ENCODE measurements around the gene GJD4. TPM values are rescaled to one million over a fixed set of nuclear protein-coding genes. Genes with fewer than 3 reads are reported as not detected.

Gene GJD4
- total and polyA plus RNA-seq, 5 experiments from 2014 or later: not detected

- Mint-ChIP-seq H3K4me1 (peaks cover 0 to 3% (median 0%) of the 10 kb centered on the region in 4 donors), H3K4me3 (no peak overlapping the region), H3K9me3 (peaks cover 2 to 25% (median 9%) of the 10 kb centered on the region in 9 donors), H3K27ac (no peak overlapping the region), H3K36me3 (peaks cover 2 to 6% (median 5%) of the 10 kb centered on the region in 3 donors), H3K27me3 (peaks cover 0 to 14% (median 3%) of the 10 kb centered on the region in 5 donors)
- no peak for DNase-seq
- POLR2A ChIA-PET: no interaction called here
- ATAC-seq: no peak
Measured at GRCh38 chr10:35581655-35582054, 23.5 kb upstream of the GJD4 start.

- no peak overlapping the region for H3K27ac Mint-ChIP-seq
- H3K36me3 Mint-ChIP-seq: peaks cover 0 to 2% (median 2%) of the 10 kb centered on the region in 3 donors
Measured at GRCh38 chr10:35584946-35585345, 20.2 kb upstream of the GJD4 start.

GRCh38 chr10:35585356-35585755, 19.8 kb upstream of the GJD4 start:
- Mint-ChIP-seq H3K27me3 (peaks cover 0 to 25% (median 10%) of the 10 kb centered on the region in 5 donors), H3K4me3 (no peak overlapping the region), H3K36me3 (peaks cover under 1 to 2% (median 2%) of the 10 kb centered on the region in 3 donors), H3K9me3 (peaks cover 0 to 9% (median 0%) of the 10 kb centered on the region in 9 donors), H3K4me1 (peaks cover 0 to 3% (median under 1%) of the 10 kb centered on the region in 4 donors), H3K27ac (peak overlapping the region in 1 of 10 donors; percentile 63)
- DNase-seq (no peak), ATAC-seq (no peak)
- POLR2A ChIA-PET: no interaction called here

More at GRCh38 chr10:35584946-35585345, 20.2 kb upstream of the GJD4 start:
- POLR2A ChIA-PET: no interaction called here
- DNase-seq (no peak), ATAC-seq (no peak)
- Mint-ChIP-seq H3K27me3 (peaks cover 0 to 25% (median 10%) of the 10 kb centered on the region in 5 donors), H3K4me1 (peaks cover 0 to 3% (median under 1%) of the 10 kb centered on the region in 4 donors), H3K9me3 (peaks cover 0 to 9% (median 0%) of the 10 kb centered on the region in 9 donors), H3K4me3 (no peak overlapping the region)

- ATAC-seq: no peak
Measured at GRCh38 chr10:35585903-35586535, 19.1 kb upstream of the GJD4 start.

GRCh38 chr10:35588836-35589235, 16.3 kb upstream of the GJD4 start:
- H3K4me1 Mint-ChIP-seq: peaks cover 0 to 3% (median under 1%) of the 10 kb centered on the region in 4 donors
- peaks cover 2 to 21% (median 2%) of the 10 kb centered on the region in 3 donors for H3K36me3 Mint-ChIP-seq
- peaks cover 0 to 28% (median 14%) of the 10 kb centered on the region in 9 donors for H3K9me3 Mint-ChIP-seq
- POLR2A ChIA-PET: no interaction called here
- H3K27ac Mint-ChIP-seq: no peak overlapping the region
- H3K4me3 Mint-ChIP-seq: no peak overlapping the region
- H3K27me3 Mint-ChIP-seq: peaks cover 7 to 35% (median 24%) of the 10 kb centered on the region in 5 donors
- DNase-seq: no peak
- ATAC-seq: no peak

More at GRCh38 chr10:35585903-35586535, 19.1 kb upstream of the GJD4 start:
- Mint-ChIP-seq H3K27me3 (peaks cover 2 to 31% (median 12%) of the 10 kb centered on the region in 5 donors), H3K27ac (peak overlapping the region in 1 of 10 donors; percentile 5), H3K9me3 (peaks cover 0 to 9% (median 5%) of the 10 kb centered on the region in 9 donors), H3K4me1 (peaks cover 0 to 3% (median under 1%) of the 10 kb centered on the region in 4 donors), H3K36me3 (peaks cover 2 to 7% (median 2%) of the 10 kb centered on the region in 3 donors), H3K4me3 (no peak overlapping the region)
- POLR2A ChIA-PET: no interaction called here
- no peak for DNase-seq

- H3K4me3 Mint-ChIP-seq: no peak overlapping the region
- peaks cover 0 to 21% (median 0%) of the 10 kb centered on the region in 3 donors for H3K36me3 Mint-ChIP-seq
- H3K4me1 Mint-ChIP-seq: peaks cover 0 to 2% (median 0%) of the 10 kb centered on the region in 4 donors
- no peak for ATAC-seq
- peaks cover 7 to 22% (median 15%) of the 10 kb centered on the region in 5 donors for H3K27me3 Mint-ChIP-seq
- no peak for DNase-seq
- H3K27ac Mint-ChIP-seq: no peak overlapping the region
- POLR2A ChIA-PET: no interaction called here
- H3K9me3 Mint-ChIP-seq: peaks cover 0 to 28% (median 14%) of the 10 kb centered on the region in 9 donors
Measured at GRCh38 chr10:35592441-35592840, 12.7 kb upstream of the GJD4 start.

GRCh38 chr10:35594115-35595079, 10.7 kb upstream of the GJD4 start:
- H3K36me3 Mint-ChIP-seq: peaks cover 0 to 21% (median 0%) of the 10 kb centered on the region in 3 donors
- H3K27me3 Mint-ChIP-seq: peaks cover 12 to 30% (median 23%) of the 10 kb centered on the region in 5 donors
- H3K9me3 Mint-ChIP-seq: peaks cover 0 to 28% (median 14%) of the 10 kb centered on the region in 9 donors
- DNase-seq (no peak), ATAC-seq (no peak)
- H3K4me3 Mint-ChIP-seq: no peak overlapping the region
- no peaks in the 10 kb centered on the region for H3K4me1 Mint-ChIP-seq
- H3K27ac Mint-ChIP-seq: no peak overlapping the region
- POLR2A ChIA-PET: no interaction called here

- Mint-ChIP-seq H3K27ac (no peak overlapping the region), H3K4me1 (no peaks in the 10 kb centered on the region), H3K36me3 (peaks cover 0 to 23% (median 0%) of the 10 kb centered on the region in 3 donors), H3K27me3 (peaks cover 14 to 37% (median 27%) of the 10 kb centered on the region in 5 donors), H3K4me3 (no peak overlapping the region), H3K9me3 (peaks cover 0 to 31% (median 15%) of the 10 kb centered on the region in 9 donors)
- POLR2A ChIA-PET: no interaction called here
- DNase-seq (no peak), ATAC-seq (no peak)
Measured at GRCh38 chr10:35595106-35595505, 10.0 kb upstream of the GJD4 start.

GRCh38 chr10:35598379-35598778, 6.8 kb upstream of the GJD4 start:
- DNase-seq (no peak), ATAC-seq (no peak)
- POLR2A ChIA-PET: no interaction called here

GRCh38 chr10:35600193-35600592, 4.9 kb upstream of the GJD4 start:
- Mint-ChIP-seq H3K36me3 (peaks cover 0 to 18% (median 3%) of the 10 kb centered on the region in 3 donors), H3K4me1 (no peaks in the 10 kb centered on the region), H3K27me3 (peaks cover 18 to 73% (median 37%) of the 10 kb centered on the region in 5 donors), H3K27ac (no peak overlapping the region), H3K4me3 (no peak overlapping the region), H3K9me3 (peaks cover 0 to 20% (median 0%) of the 10 kb centered on the region in 9 donors)
- no peak for ATAC-seq
- no peak for DNase-seq
- POLR2A ChIA-PET: no interaction called here

More at GRCh38 chr10:35598379-35598778, 6.8 kb upstream of the GJD4 start:
- Mint-ChIP-seq H3K36me3 (peaks cover 0 to 18% (median 3%) of the 10 kb centered on the region in 3 donors), H3K27ac (no peak overlapping the region), H3K4me1 (no peaks in the 10 kb centered on the region), H3K27me3 (peaks cover 15 to 55% (median 38%) of the 10 kb centered on the region in 5 donors), H3K9me3 (peaks cover 0 to 19% (median 0%) of the 10 kb centered on the region in 9 donors), H3K4me3 (no peak overlapping the region)

- Mint-ChIP-seq H3K27ac (no peak overlapping the region), H3K36me3 (peaks cover 0 to 7% (median 4%) of the 10 kb centered on the region in 3 donors), H3K4me1 (peaks cover 2 to 7% (median 6%) of the 10 kb centered on the region in 4 donors), H3K9me3 (peaks cover 0 to 11% (median 3%) of the 10 kb centered on the region in 9 donors), H3K4me3 (no peak overlapping the region), H3K27me3 (peaks cover 15 to 68% (median 58%) of the 10 kb centered on the region in 5 donors)
- POLR2A ChIA-PET: no interaction called here
- no peak for ATAC-seq
- no peak for DNase-seq
Measured at GRCh38 chr10:35606430-35606829, 1.3 kb downstream of the GJD4 start.
